ENCODE measurements around the gene CFB. TPM values are rescaled to one million over a fixed set of nuclear protein-coding genes. Genes with fewer than 3 reads are reported as not detected.

CFB gene
- polyA plus RNA-seq, 3 donors = 0.37 to 2.2 TPM; not detected in 1

GRCh38 chr6:31958412-31958740 is 12.5 kb downstream of the CFB start:
- H3K4me3 ChIP-seq (replicated peaks in 1 of 3; ENCODE audit: low read depth in 2 of 3, low read length in 3 of 3) = peak overlapping the region; percentile 91 to 100 (median 93)
- H3K9me3 ChIP-seq (replicated peaks in 1 of 2; ENCODE audit: control insufficient read depth in 1 of 2, insufficient read depth in 1 of 2, low read length in 2 of 2) = no peaks in the 10 kb centered on the region
- peak overlapping the region; percentile 96 for H3K4me2 ChIP-seq (replicated peaks; ENCODE audit: extremely low read depth, low read length, poor library complexity, severe bottlenecking)
- H3K4me3 Mint-ChIP-seq = peak overlapping the region; percentile 91 to 97
- WGBS (ENCODE audit: insufficient coverage) = 11% methylated on average over 9 of the region's 11 CpGs
- intact Hi-C loops (cut with micrococcal nuclease) = loop anchor here (5.0 to 10.0 kb wide), 4 partner anchors 61 to 414 kb away; partner anchors contain the start of genes ATP6V1G2 (in 1 of the 2), CSNK2B (in 1 of the 2), DDX39B (in 1 of the 2) and EHMT2 (in 1 of the 2)
- peak overlapping the region; percentile 96 to 99 (median 97) for H3K27ac Mint-ChIP-seq
- peaks cover 71 to 74% of the 10 kb centered on the region in 2 donors for H3K36me3 Mint-ChIP-seq
- H3K9me3 Mint-ChIP-seq = no peaks in the 10 kb centered on the region
- DNase-seq = no peak
- H3K79me2 ChIP-seq (ENCODE audit: insufficient read depth, low read length) = peaks cover 26% of the 10 kb centered on the region
- peaks cover 17 to 22% of the 10 kb centered on the region in 2 donors for H3K4me1 ChIP-seq (ENCODE audit: control insufficient read depth in 1 of 2, insufficient read depth in 2 of 2, low read length in 2 of 2)
- TF ChIP-seq, protein P1, sequence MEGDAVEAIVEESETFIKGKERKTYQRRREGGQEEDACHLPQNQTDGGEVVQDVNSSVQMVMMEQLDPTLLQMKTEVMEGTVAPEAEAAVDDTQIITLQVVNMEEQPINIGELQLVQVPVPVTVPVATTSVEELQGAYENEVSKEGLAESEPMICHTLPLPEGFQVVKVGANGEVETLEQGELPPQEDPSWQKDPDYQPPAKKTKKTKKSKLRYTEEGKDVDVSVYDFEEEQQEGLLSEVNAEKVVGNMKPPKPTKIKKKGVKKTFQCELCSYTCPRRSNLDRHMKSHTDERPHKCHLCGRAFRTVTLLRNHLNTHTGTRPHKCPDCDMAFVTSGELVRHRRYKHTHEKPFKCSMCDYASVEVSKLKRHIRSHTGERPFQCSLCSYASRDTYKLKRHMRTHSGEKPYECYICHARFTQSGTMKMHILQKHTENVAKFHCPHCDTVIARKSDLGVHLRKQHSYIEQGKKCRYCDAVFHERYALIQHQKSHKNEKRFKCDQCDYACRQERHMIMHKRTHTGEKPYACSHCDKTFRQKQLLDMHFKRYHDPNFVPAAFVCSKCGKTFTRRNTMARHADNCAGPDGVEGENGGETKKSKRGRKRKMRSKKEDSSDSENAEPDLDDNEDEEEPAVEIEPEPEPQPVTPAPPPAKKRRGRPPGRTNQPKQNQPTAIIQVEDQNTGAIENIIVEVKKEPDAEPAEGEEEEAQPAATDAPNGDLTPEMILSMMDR (IDR thresholded peaks at IDR 0.05) = no peak
- H3K27me3 ChIP-seq (ENCODE audit: control insufficient read depth in 2 of 2, insufficient read depth in 2 of 2, low read length in 2 of 2) = no peaks in the 10 kb centered on the region
- peaks cover 64 to 76% of the 10 kb centered on the region in 2 donors for H3K36me3 ChIP-seq (replicated peaks in 1 of 2; ENCODE audit: control insufficient read depth in 1 of 2, insufficient read depth in 2 of 2, low read length in 2 of 2)
- H4K20me1 ChIP-seq (ENCODE audit: insufficient read depth, low read length) = no peaks in the 10 kb centered on the region
- no peaks in the 10 kb centered on the region for H3K27me3 Mint-ChIP-seq (ENCODE audit: low read depth in 3 of 3)
- peak overlapping the region; percentile 96 for H3K9ac ChIP-seq (ENCODE audit: insufficient read depth, low read length, poor library complexity, severe bottlenecking)
- H2AFZ ChIP-seq (ENCODE audit: insufficient read depth, low read depth, low read length, poor library complexity, severe bottlenecking) = peak overlapping the region; percentile 98
- peaks cover 22% of the 10 kb centered on the region for H3K4me1 Mint-ChIP-seq
- H3K27ac ChIP-seq (ENCODE audit: low read depth in 1 of 2, low read length in 2 of 2) = peak overlapping the region; percentile 79 to 99

GRCh38 chr6:31958741-31959739 is 13.1 kb downstream of the CFB start, which contains the start of the genes NELFE and SKIC2:
NELFE (minus strand) TSS chr6:31958971; CDS start chr6:31958446, 525 bp downstream.
SKIC2 (plus strand) TSS chr6:31959175; CDS start chr6:31959193, 18 bp downstream.
- WGBS (ENCODE audit: insufficient coverage) = 1% methylated on average over 45 of the region's 59 CpGs
- peak within 1 kb of the TSS; percentile 91 to 100 (median 93) for H3K4me3 ChIP-seq (replicated peaks in 1 of 3; ENCODE audit: low read depth in 2 of 3, low read length in 3 of 3)
- H4K20me1 ChIP-seq (ENCODE audit: insufficient read depth, low read length) = no peaks in the 10 kb centered on the region
- no peaks in the 10 kb centered on the region for H3K27me3 ChIP-seq (ENCODE audit: control insufficient read depth in 2 of 2, insufficient read depth in 2 of 2, low read length in 2 of 2)
- TF ChIP-seq, protein P1 (IDR thresholded peaks at IDR 0.05) = no peak
- DNase-seq = peak; percentile 99
- H3K4me1 ChIP-seq (ENCODE audit: control insufficient read depth in 1 of 2, insufficient read depth in 2 of 2, low read length in 2 of 2) = peaks cover 17 to 22% of the 10 kb centered on the region in 2 donors
- Mint-ChIP-seq H3K36me3 (peaks cover 71 to 74% of the 10 kb centered on the region in 2 donors), H3K9me3 (no peaks in the 10 kb centered on the region), H3K4me3 (peak within 1 kb of the TSS; percentile 91 to 97), H3K4me1 (peaks cover 22% of the 10 kb centered on the region), H3K27me3 (ENCODE audit: low read depth in 3 of 3) (no peaks in the 10 kb centered on the region), H3K27ac (peak within 1 kb of the TSS; percentile 97 to 99 (median 99))
- H3K4me2 ChIP-seq (replicated peaks; ENCODE audit: extremely low read depth, low read length, poor library complexity, severe bottlenecking) = peak within 1 kb of the TSS; percentile 96
- peaks cover 64 to 76% of the 10 kb centered on the region in 2 donors for H3K36me3 ChIP-seq (replicated peaks in 1 of 2; ENCODE audit: control insufficient read depth in 1 of 2, insufficient read depth in 2 of 2, low read length in 2 of 2)
- peak within 1 kb of the TSS; percentile 96 for H3K9ac ChIP-seq (ENCODE audit: insufficient read depth, low read length, poor library complexity, severe bottlenecking)
- intact Hi-C loops (cut with micrococcal nuclease) = loop anchor here (1.0 to 10.0 kb wide), 5 partner anchors 13 to 414 kb away; partner anchors contain the start of genes ATP6V1G2 (in 1 of the 2), CSNK2B (in 1 of the 2), DDX39B (in 1 of the 2) and DXO (in 1 of the 2)
- peaks cover 26% of the 10 kb centered on the region for H3K79me2 ChIP-seq (ENCODE audit: insufficient read depth, low read length)
- H3K9me3 ChIP-seq (replicated peaks in 1 of 2; ENCODE audit: control insufficient read depth in 1 of 2, insufficient read depth in 1 of 2, low read length in 2 of 2) = no peaks in the 10 kb centered on the region
- H2AFZ ChIP-seq (ENCODE audit: insufficient read depth, low read depth, low read length, poor library complexity, severe bottlenecking) = peak within 1 kb of the TSS; percentile 98
- peak within 1 kb of the TSS; percentile 79 to 99 for H3K27ac ChIP-seq (ENCODE audit: low read depth in 1 of 2, low read length in 2 of 2)
